GM10248 (cell line): ENCODE data around the gene CDCA5.

ENCODE experiments used
- CTCF ChIA-PET: fragments of 300-600 bp; sonication (Branson Sonifier 250); formaldehyde crosslinking; extraction: SDS; loops from one replicate; lab custom pipeline; 2021; ENCODE audit warnings: antibody characterized with exemption; lab: Yijun Ruan, JAX
- POLR2A ChIA-PET: fragments of 350-650 bp; sonication (Branson Sonifier 250); formaldehyde crosslinking; extraction: SDS; loops from one replicate; lab custom pipeline; 2020; ENCODE audit warnings: antibody characterized with exemption; lab: Yijun Ruan, JAX
- DNase-seq: peaks from one replicate; pipeline ENCODE4 v3.0.0; 2012; ENCODE audit errors: extremely low spot score
- CTCF ChIP-seq: IDR thresholded peaks from 2 replicates; pipeline ENCODE4 v1.5.1; 2012; ENCODE audit warnings: mild to moderate bottlenecking, low read depth; ENCODE audit errors: extremely low read depth, missing control alignments, control extremely low read depth

CDCA5 gene

GRCh38 chr11:65115361-65116082 is 31.7 kb upstream of the CDCA5 start:
- POLR2A ChIA-PET: interaction anchor here (0.6 kb wide), 2 partner anchors 20 to 197 kb away, joined by 4 to 6 read pairs; no protein-coding TSS in a partner anchor
- no peak for DNase-seq
- no peak for TF ChIP-seq CTCF
- CTCF ChIA-PET: interaction anchor here (0.6 to 7.2 kb wide), 5 partner anchors 19 to 265 kb away, joined by 3 to 73 read pairs (median 5); partner anchors contain the start of genes ARL2, CAPN1 and SYVN1

GRCh38 chr11:65114538-65115171 is 30.8 kb upstream of the CDCA5 start:
- TF ChIP-seq CTCF: no peak

GRCh38 chr11:65113839-65114238 is 30.0 kb upstream of the CDCA5 start:
- DNase-seq: no peak
- no peak for TF ChIP-seq CTCF
- POLR2A ChIA-PET: interaction anchor here (1.6 kb wide), 1 partner anchor 8 kb away, joined by 10 read pairs; the partner anchor contains the start of genes FAU and MRPL49
- CTCF ChIA-PET: interaction anchor here (1.1 to 7.5 kb wide), 7 partner anchors 13 to 101 kb away, joined by 3 to 165 read pairs (median 5); partner anchors contain the start of genes ARL2, SNX15 and VPS51

More at GRCh38 chr11:65114538-65115171, 30.8 kb upstream of the CDCA5 start:
- ChIA-PET CTCF (interaction anchor here (1.4 to 7.5 kb wide), 2 partner anchors 16 to 101 kb away, joined by 5 to 165 read pairs; partner anchors contain the start of genes ARL2 and VPS51), POLR2A (interaction anchor here (1.6 kb wide), 1 partner anchor 7 kb away, joined by 10 read pairs; the partner anchor contains the start of genes FAU and MRPL49)
- DNase-seq: no peak

GRCh38 chr11:65113361-65113756 is 29.5 kb upstream of the CDCA5 start:
- no peak for TF ChIP-seq CTCF
- ChIA-PET CTCF (interaction anchor here (0.6 to 7.5 kb wide), 21 partner anchors 8 to 265 kb away, joined by 3 to 165 read pairs (median 4); partner anchors contain the start of genes ARL2, CAPN1, CDC42EP2 and FAU), POLR2A (interaction anchor here (1.6 to 4.0 kb wide), 2 partner anchors 9 to 14 kb away, joined by 10 to 14 read pairs; partner anchors contain the start of genes FAU and MRPL49)
- DNase-seq: no peak

- POLR2A ChIA-PET: interaction anchor here (0.9 to 4.0 kb wide), 4 partner anchors 9 to 22 kb away, joined by 3 to 14 read pairs (median 6); partner anchors contain the start of genes FAU and MRPL49
- peak; percentile 94 for TF ChIP-seq CTCF
- CTCF ChIA-PET: interaction anchor here (0.6 to 7.5 kb wide), 25 partner anchors 8 to 328 kb away, joined by 3 to 165 read pairs (median 4); partner anchors contain the start of genes ARL2, CAPN1, CDC42EP2 and FAU
- DNase-seq: peak; percentile 77
Observed at GRCh38 chr11:65112546-65113360, 28.9 kb upstream of the CDCA5 start.
